Activated T-helper 17 cell treated with anti-CD3 and anti-CD28 coated beads, Interleukin-2, amount 50 U/mL, for 72 hours (primary cell): Measurements from ENCODE around the gene NFIA. TPM values are rescaled to one million over a fixed set of nuclear protein-coding genes. Genes with fewer than 3 reads are reported as not detected.

Experiments used
- ATAC-seq: fragments of 150-1000 bp; cut with Tn5 transposase; replicated peaks from 2 replicates; pipeline ENCODE4 v1.10.0; 2021; ENCODE audit warnings: mild to moderate bottlenecking, moderate library complexity
- H3K27ac Mint-ChIP-seq: one replicate; pipeline ENCODE4 v1.8.0; 2022; ENCODE audit warnings: mixed read lengths
- H3K27me3 Mint-ChIP-seq: one replicate; pipeline ENCODE4 v1.8.0; 2022; ENCODE audit warnings: mixed read lengths
- H3K36me3 Mint-ChIP-seq: one replicate; pipeline ENCODE4 v1.8.0; 2022; ENCODE audit warnings: low read depth, mild to moderate bottlenecking, mixed read lengths
- H3K4me1 Mint-ChIP-seq: one replicate; pipeline ENCODE4 v1.8.0; 2022; ENCODE audit warnings: mixed read lengths
- H3K4me3 Mint-ChIP-seq: one replicate; pipeline ENCODE4 v1.8.0; 2022; ENCODE audit warnings: mild to moderate bottlenecking, mixed read lengths
- H3K9me3 Mint-ChIP-seq: one replicate; pipeline ENCODE4 v1.8.0; 2022; ENCODE audit warnings: mixed read lengths
- total RNA-seq, 2 donors: library from RNA; stranded (reverse); gene quantifications; one replicate each; pipeline ENCODE4 v1.2.3, GENCODE V29; 2022

NFIA gene
- total RNA-seq, 2 donors from 2014 or later: 3.5 to 5.1 TPM

GRCh38 chr1:61477301-61477700 lies 394.9 kb downstream of the NFIA start:
- Mint-ChIP-seq H3K4me1 (no peaks in the 10 kb centered on the region), H3K27me3 (peaks cover 42% of the 10 kb centered on the region), H3K4me3 (no peak overlapping the region), H3K36me3 (no peaks in the 10 kb centered on the region), H3K27ac (no peak overlapping the region), H3K9me3 (no peaks in the 10 kb centered on the region)
- ATAC-seq: no peak

GRCh38 chr1:61480273-61480935 lies 398.0 kb downstream of the NFIA start:
- no peaks in the 10 kb centered on the region for H3K9me3 Mint-ChIP-seq
- H3K27me3 Mint-ChIP-seq: peaks cover 37% of the 10 kb centered on the region
- ATAC-seq: no peak

GRCh38 chr1:61481315-61481715 lies 399.0 kb downstream of the NFIA start:
- no peak overlapping the region for H3K4me3 Mint-ChIP-seq
- peaks cover 32% of the 10 kb centered on the region for H3K27me3 Mint-ChIP-seq
- no peaks in the 10 kb centered on the region for H3K9me3 Mint-ChIP-seq
- no peaks in the 10 kb centered on the region for H3K36me3 Mint-ChIP-seq
- ATAC-seq: no peak
- no peaks in the 10 kb centered on the region for H3K4me1 Mint-ChIP-seq
- no peak overlapping the region for H3K27ac Mint-ChIP-seq

More at GRCh38 chr1:61480273-61480935, 398.0 kb downstream of the NFIA start:
- no peaks in the 10 kb centered on the region for H3K4me1 Mint-ChIP-seq
- H3K36me3 Mint-ChIP-seq: no peaks in the 10 kb centered on the region
- no peak overlapping the region for H3K4me3 Mint-ChIP-seq
- no peak overlapping the region for H3K27ac Mint-ChIP-seq

GRCh38 chr1:61482170-61482734 lies 399.9 kb downstream of the NFIA start:
- peaks cover 26% of the 10 kb centered on the region for H3K27me3 Mint-ChIP-seq
- no peak for ATAC-seq
- no peak overlapping the region for H3K27ac Mint-ChIP-seq
- no peaks in the 10 kb centered on the region for H3K4me1 Mint-ChIP-seq
- no peaks in the 10 kb centered on the region for H3K9me3 Mint-ChIP-seq
- H3K36me3 Mint-ChIP-seq: no peaks in the 10 kb centered on the region
- H3K4me3 Mint-ChIP-seq: no peak overlapping the region

- no peak for ATAC-seq
- Mint-ChIP-seq H3K4me3 (no peak overlapping the region), H3K36me3 (no peaks in the 10 kb centered on the region), H3K9me3 (no peaks in the 10 kb centered on the region), H3K27me3 (peaks cover 15% of the 10 kb centered on the region), H3K27ac (no peak overlapping the region), H3K4me1 (no peaks in the 10 kb centered on the region)
Observed at GRCh38 chr1:61486783-61487536, 404.6 kb downstream of the NFIA start.

GRCh38 chr1:61487801-61488200 lies 405.4 kb downstream of the NFIA start:
- no peak overlapping the region for H3K27ac Mint-ChIP-seq

GRCh38 chr1:61490924-61491323 lies 408.6 kb downstream of the NFIA start:
- Mint-ChIP-seq H3K9me3 (no peaks in the 10 kb centered on the region), H3K27ac (no peak overlapping the region), H3K27me3 (peaks cover 3% of the 10 kb centered on the region), H3K4me3 (no peak overlapping the region), H3K4me1 (no peaks in the 10 kb centered on the region), H3K36me3 (no peaks in the 10 kb centered on the region)
- no peak for ATAC-seq

More at GRCh38 chr1:61487801-61488200, 405.4 kb downstream of the NFIA start:
- no peak overlapping the region for H3K4me3 Mint-ChIP-seq
- no peaks in the 10 kb centered on the region for H3K4me1 Mint-ChIP-seq
- H3K27me3 Mint-ChIP-seq: peaks cover 10% of the 10 kb centered on the region
- no peaks in the 10 kb centered on the region for H3K36me3 Mint-ChIP-seq
- no peak for ATAC-seq
- no peaks in the 10 kb centered on the region for H3K9me3 Mint-ChIP-seq

- Mint-ChIP-seq H3K4me3 (no peak overlapping the region), H3K36me3 (no peaks in the 10 kb centered on the region), H3K9me3 (no peaks in the 10 kb centered on the region), H3K27ac (no peak overlapping the region), H3K27me3 (peaks cover 3% of the 10 kb centered on the region), H3K4me1 (no peaks in the 10 kb centered on the region)
- no peak for ATAC-seq
Observed at GRCh38 chr1:61491497-61491896, 409.1 kb downstream of the NFIA start.

GRCh38 chr1:61494000-61494399 lies 411.6 kb downstream of the NFIA start:
- H3K4me3 Mint-ChIP-seq: no peak overlapping the region
- no peak for ATAC-seq
- peaks cover 5% of the 10 kb centered on the region for H3K27me3 Mint-ChIP-seq
- no peak overlapping the region for H3K27ac Mint-ChIP-seq
- no peaks in the 10 kb centered on the region for H3K4me1 Mint-ChIP-seq
- H3K9me3 Mint-ChIP-seq: no peaks in the 10 kb centered on the region
- no peaks in the 10 kb centered on the region for H3K36me3 Mint-ChIP-seq

GRCh38 chr1:61496501-61496900 lies 414.1 kb downstream of the NFIA start:
- no peak overlapping the region for H3K4me3 Mint-ChIP-seq
- no peak for ATAC-seq

GRCh38 chr1:61497013-61497412 lies 414.7 kb downstream of the NFIA start:
- Mint-ChIP-seq H3K4me1 (no peaks in the 10 kb centered on the region), H3K36me3 (no peaks in the 10 kb centered on the region), H3K27me3 (peaks cover 10% of the 10 kb centered on the region), H3K9me3 (no peaks in the 10 kb centered on the region), H3K4me3 (no peak overlapping the region), H3K27ac (no peak overlapping the region)
- ATAC-seq: no peak

More at GRCh38 chr1:61496501-61496900, 414.1 kb downstream of the NFIA start:
- H3K27ac Mint-ChIP-seq: no peak overlapping the region
- no peaks in the 10 kb centered on the region for H3K36me3 Mint-ChIP-seq
- no peaks in the 10 kb centered on the region for H3K9me3 Mint-ChIP-seq
- peaks cover 8% of the 10 kb centered on the region for H3K27me3 Mint-ChIP-seq
- no peaks in the 10 kb centered on the region for H3K4me1 Mint-ChIP-seq

- no peak overlapping the region for H3K27ac Mint-ChIP-seq
- no peak for ATAC-seq
Observed at GRCh38 chr1:61498342-61498741, 416.0 kb downstream of the NFIA start.

GRCh38 chr1:61501971-61502916 lies 419.9 kb downstream of the NFIA start:
- no peak for ATAC-seq
- Mint-ChIP-seq H3K9me3 (no peaks in the 10 kb centered on the region), H3K27me3 (peaks cover 23% of the 10 kb centered on the region), H3K27ac (no peak overlapping the region), H3K36me3 (no peaks in the 10 kb centered on the region), H3K4me1 (no peaks in the 10 kb centered on the region), H3K4me3 (no peak overlapping the region)

More at GRCh38 chr1:61498342-61498741, 416.0 kb downstream of the NFIA start:
- Mint-ChIP-seq H3K4me1 (no peaks in the 10 kb centered on the region), H3K36me3 (no peaks in the 10 kb centered on the region), H3K9me3 (no peaks in the 10 kb centered on the region), H3K27me3 (peaks cover 10% of the 10 kb centered on the region), H3K4me3 (no peak overlapping the region)

- H3K36me3 Mint-ChIP-seq: no peaks in the 10 kb centered on the region
- H3K9me3 Mint-ChIP-seq: no peaks in the 10 kb centered on the region
- H3K27me3 Mint-ChIP-seq: peaks cover 20% of the 10 kb centered on the region
- no peak overlapping the region for H3K27ac Mint-ChIP-seq
- H3K4me3 Mint-ChIP-seq: no peak overlapping the region
- ATAC-seq: no peak
- H3K4me1 Mint-ChIP-seq: no peaks in the 10 kb centered on the region
Observed at GRCh38 chr1:61504305-61504704, 421.9 kb downstream of the NFIA start.
